DOHH2 (cell line): ENCODE results near the gene AP3B2.

Experiments used
- CTCF ChIP-seq: fragments of 200-600 bp; sonication (generic); IDR thresholded peaks from one replicate; pipeline ENCODE4 v1.5.1; 2014; ENCODE audit warnings: antibody characterized with exemption, mild to moderate bottlenecking, low read depth, low read length; ENCODE audit not compliant: poor library complexity, severe bottlenecking
- EZH2phosphoT487 ChIP-seq: fragments of 200-600 bp; sonication (generic); IDR thresholded peaks from 2 replicates; pipeline ENCODE4 v1.6.1; 2017; ENCODE audit warnings: borderline replicate concordance, mild to moderate bottlenecking, antibody characterized with exemption, low read length, moderate library complexity, mixed read lengths

- TF ChIP-seq CTCF (no peak), EZH2phosphoT487 (no peak)
Measured at GRCh38 chr15:82679626-82680199, 30.0 kb downstream of the AP3B2 start.
